GM19455 (cell line): ENCODE results near the gene NXN.
"Not testable (repeated sequence)": the region's sequence is repeated elsewhere in the genome, so short reads cannot be mapped to it uniquely, and the experiment has no call there.

Experiments
- ATAC-seq: cut with Tn5 transposase; IDR thresholded peaks from one replicate; pipeline ENCODE4 v1.9.1; 2021; ENCODE audit not compliant: unreplicated experiment

Gene NXN

DNA sequence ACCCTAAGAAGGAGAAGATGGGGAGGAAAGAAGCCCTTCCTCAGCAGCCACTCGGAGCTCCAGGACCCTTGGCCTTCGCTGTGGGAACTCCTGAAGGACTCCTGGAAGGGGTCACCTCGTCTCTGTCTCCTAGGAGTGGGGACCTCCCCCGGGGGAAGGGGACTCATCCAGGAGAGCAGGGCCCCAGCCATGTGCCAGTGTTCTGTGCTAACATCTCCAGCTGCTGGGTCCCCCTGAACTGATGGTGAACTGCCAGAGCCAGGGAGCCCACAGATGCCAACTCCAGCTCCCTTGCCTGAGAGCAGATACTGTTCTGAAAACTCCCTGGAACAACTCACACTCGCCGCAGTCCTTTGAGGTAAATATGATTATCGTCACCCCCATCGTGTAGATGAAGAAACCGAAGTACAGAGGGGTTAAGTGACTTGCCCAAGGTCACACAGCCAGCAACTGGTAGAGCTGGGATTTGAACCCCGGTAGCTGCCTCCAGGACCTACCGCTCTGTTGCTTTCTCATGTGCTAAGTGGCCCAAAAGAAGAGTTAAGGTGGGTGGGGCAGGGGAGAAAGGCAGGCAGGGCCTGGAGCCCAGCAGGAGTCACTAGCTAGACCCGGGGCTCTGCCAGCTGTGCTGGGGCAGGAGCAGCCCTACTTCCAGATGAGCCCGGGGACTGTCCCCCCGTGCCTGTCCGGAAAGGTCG is 27.9 kb upstream of the NXN start:
- ATAC-seq = no peak

DNA sequence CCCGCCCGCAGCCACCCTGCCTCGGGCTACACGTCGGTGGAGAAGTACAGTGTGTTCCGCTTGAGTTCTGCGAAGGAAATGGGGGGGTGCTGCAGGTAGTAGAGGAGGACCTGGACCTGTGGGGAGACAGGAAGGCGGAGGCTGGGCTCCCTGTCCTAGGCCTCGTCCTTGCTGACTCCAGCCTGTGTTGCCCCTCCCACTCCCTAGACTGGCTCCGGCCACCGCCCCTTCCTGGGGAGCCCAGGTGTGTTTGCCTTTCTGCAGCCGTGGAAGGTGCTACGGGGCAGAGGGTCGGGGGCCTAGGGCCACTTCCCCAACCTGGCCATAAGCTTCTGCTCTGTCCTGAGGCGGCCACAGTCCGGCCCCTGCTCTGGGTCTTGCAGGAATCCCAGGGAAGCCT is 26.5 kb upstream of the NXN start:
- ATAC-seq = no peak

DNA sequence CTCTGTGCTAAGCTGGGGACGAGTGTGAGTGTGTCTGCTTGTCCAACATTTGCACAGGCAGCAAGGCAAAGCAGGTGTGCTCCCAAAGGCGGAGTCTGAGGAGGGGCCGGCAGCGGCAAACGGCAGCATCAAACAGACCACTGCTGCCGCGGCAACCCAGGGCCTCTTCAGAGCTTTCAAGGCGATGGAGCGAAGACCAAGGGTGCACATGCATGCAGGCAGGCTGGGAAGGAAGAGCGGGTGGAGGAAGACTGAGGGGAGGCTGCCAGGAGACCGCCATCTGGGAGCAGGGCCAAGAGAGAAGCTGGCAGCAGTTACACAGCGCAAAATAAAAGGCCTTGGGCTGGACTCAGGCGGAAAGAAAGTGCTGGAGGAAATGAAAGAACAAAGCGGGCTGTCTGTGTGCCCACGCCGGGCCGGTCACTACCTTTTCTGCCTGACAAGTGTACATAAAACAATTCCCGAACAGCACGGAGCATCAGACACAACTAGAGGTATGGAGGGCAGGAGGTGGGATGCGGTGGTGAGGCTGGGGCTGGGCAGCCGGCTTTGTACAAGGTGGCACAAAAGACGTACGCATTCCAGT is 25.9 kb upstream of the NXN start:
- ATAC-seq = no peak

DNA sequence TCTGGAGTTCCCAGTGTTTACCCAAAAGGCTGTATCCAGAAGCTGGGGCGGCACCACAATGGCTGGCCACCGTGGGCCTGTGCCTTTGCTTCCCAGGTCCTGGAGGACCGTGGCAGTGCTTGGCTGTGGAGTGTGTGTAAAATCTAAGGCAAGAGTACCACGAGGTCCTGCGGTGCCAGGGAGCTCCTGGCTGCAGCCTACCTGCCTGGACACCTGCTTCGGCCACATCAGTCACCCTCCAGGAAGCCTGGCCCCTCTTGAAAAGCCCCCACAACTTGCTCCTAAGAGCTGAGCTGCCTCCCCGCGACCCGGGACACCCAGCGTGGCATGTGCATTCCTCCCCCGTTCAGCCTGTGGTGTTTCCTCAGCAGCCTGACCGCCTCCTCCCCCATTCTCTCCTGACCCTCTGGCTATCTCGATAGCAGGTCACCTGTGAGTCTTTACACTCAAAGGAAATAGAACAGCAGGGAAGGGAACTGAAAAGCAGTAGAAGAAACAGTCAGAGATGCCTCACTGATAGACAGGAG is 25.3 kb upstream of the NXN start:
- no peak for ATAC-seq

DNA sequence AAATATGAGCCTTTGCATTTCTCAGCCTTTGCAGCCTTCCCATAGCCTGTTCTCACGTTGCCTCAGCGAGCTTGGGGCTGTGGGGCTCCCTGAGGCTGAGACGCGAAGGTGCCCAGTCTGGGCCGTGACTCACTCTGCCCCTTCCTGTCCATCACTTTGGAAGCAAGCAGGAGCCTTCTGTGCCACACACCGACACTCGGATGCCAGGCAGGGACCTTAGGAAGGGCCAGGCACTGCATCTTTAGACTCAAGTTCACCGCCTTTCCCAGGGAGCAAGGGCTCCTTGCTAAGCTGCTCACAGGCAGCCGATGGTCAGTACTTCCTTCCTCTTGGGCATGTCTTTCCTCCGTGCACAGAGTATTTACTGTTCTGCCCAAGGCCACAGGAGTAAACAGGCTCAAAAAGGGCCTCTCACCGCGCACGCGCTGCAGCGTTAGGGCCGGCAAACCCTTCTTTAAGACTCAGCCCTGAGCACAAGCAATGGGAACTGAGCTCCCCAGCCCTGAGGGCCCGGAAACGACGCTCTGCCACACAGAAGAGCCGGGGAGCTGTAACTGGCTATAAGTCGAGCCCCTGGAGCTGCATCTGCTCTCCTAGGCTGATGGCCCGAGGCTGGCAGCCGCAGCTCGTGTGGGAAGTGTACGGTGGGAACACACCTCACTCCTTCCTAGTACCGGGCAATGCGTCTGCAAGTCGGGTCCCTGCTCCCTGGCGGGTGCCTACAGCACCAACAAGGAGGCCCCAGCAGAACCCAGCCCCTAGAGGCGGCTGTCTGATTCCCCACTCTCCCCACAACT is 24.6 kb upstream of the NXN start:
- ATAC-seq = no peak

DNA sequence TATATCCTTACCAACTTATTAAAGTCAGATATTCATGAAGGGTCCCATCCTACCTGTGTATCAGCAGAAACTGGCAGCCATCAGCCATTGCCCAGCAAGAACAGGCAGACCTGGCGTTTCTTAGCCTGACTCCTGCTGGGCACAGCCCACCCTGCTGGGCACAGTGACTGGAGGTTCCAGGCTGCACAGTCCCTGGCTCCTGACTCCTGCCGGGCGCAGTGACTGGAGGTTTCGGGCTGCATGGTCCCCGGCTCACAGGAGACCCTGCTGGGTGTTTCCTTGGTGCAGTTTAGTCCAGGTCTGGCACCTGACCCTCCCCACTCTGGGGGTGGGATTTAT is 24.0 kb upstream of the NXN start:
- ATAC-seq = no peak

DNA sequence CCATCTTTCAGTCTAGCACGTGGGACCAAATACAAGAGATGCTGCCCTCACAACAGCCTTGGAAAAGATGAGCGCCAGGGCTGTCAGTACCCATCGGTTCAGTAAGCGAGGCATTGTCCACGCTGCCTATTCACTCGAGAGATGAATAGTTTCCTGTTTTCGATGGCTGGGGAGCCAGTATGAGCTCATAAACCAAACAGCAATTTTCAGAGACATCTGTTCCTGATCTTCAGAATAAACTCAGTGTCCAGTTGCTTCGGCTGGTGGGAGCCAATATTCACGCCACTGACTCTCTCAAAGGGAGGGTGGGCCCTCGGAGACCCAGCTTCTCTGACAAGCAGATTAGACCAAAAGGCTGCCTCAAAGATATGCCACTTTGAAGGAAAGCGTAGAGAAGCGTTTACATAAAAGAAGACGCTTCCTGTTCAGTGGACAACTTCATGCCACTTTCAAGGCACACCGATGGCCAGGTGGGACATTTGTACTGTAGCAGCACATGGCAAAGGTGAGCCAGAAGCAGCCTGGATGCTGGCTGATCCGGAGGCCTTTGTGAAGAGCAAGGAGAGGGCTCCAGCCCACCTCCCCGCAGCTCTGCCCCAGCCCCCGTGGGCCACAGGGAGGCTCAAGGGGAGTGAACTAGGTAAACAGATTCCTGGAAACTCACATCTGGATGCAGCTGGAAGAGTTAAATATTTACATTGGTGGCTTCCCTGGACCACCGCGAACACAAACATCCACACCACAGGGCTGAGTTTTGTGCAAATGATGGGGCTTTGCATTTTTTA is 23.4 kb upstream of the NXN start:
- ATAC-seq = no peak

DNA sequence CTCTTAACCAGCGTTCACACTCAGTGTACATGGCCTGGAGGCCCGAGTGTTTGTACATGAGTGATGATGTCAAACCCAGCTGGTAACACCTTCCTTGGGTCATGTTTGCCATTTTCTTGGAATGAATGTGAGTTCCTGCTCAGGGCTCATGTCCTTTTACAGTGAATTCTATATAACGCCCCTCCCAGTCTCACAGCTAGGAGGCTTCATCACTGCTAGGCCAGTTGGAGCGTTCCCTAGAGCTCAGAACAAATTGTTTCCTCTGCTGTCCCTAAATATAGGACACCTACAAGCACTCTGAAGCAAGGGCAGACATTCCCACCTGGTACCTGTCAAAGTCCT is 22.8 kb upstream of the NXN start:
- no peak for ATAC-seq

DNA sequence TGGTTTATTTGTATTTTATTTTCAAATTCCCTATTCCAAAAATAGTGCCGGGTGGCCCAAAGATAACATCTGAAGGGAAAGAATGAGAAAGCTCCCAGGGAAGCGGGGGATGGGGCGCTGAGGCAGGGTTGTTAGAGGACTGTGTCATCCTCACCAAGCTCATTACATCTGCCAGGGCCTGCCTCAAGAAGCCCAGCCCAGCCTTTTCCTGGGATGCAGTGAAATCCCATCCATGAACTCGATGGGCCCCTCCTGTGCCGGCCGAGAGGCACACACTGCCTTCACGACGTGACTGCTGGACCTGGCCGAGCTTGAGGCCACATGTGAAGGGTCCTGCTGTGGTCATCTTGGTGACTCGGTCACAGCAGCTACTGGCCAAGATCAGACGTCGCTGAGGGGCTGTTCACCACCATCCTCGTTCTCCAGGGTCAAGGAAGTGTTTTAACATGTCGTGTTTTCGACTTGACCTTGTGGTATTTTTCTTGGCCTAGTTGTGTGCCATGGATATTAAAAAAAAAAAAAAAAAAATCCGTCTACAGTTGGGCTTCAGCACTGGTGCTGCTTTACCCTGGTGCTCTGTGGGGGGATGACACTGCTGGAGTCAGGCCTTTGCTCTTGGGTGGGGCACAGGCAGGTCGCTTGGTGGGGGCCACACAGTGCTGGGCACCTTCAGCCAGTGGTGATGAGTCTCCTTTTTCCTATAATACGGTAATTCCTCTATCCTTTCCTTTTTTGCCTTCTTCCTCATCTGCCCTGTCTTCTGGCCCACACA is 22.2 kb upstream of the NXN start:
- ATAC-seq = no peak

DNA sequence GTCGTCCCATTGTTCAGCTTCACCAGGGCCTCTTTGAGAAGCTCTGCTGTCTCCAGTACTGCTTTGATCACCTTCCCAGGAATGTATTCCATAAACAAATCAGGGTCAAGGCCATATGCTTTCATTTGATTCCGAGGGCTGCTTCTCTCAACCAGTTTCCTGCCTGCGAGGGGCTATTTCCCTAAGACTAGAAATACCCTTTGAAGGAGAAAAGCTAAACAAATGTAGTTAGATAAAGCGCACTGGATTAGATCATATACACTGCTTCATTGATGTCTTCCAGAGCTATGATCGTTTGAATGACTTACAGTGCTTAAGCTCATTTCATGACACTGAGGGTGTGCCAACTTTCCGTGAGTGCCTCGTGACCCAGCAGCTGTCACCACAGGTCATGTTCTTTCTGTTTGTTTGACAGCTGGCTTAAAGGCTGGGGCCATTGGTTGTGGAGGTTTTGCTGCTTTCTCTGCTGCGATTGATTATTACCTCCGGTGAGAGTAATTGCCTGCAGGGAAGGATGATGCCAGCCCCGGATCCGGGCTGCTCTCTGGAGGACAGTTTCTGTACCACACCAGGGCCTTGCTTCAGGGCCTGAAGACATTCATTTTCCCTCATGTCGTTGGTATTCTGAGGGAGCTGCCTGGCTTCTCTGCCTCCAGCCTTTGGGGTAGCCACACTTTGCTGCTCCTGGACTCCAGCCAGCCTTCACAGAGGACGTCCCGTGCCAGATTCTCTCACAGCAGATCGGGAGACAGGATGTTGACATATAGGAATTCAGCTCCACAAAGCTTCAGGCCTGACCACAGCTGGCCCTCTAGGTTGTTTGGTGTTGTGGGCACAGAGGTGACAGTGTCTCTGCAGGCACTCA is 21.3 kb upstream of the NXN start:
- no peak for ATAC-seq

DNA sequence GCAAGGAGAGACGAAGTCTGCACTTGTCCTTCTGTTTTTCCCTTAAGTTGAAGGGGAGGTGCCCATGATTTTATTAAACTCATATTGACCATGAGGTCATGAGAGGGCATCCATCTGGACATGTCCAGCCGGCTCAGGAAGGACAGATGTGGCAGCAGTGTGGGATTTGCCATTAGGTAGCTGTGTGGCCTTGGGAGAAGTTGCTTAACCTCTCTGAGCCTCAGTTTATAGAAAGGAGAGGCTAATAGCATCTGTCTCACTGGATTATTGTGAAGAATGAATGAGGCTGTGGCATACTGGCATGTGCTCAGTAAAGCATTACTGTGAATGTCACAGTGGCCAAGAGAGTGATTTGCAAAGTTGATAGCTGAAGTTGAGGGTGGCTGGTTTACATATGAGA is 18.5 kb upstream of the NXN start:
- no peak for ATAC-seq

DNA sequence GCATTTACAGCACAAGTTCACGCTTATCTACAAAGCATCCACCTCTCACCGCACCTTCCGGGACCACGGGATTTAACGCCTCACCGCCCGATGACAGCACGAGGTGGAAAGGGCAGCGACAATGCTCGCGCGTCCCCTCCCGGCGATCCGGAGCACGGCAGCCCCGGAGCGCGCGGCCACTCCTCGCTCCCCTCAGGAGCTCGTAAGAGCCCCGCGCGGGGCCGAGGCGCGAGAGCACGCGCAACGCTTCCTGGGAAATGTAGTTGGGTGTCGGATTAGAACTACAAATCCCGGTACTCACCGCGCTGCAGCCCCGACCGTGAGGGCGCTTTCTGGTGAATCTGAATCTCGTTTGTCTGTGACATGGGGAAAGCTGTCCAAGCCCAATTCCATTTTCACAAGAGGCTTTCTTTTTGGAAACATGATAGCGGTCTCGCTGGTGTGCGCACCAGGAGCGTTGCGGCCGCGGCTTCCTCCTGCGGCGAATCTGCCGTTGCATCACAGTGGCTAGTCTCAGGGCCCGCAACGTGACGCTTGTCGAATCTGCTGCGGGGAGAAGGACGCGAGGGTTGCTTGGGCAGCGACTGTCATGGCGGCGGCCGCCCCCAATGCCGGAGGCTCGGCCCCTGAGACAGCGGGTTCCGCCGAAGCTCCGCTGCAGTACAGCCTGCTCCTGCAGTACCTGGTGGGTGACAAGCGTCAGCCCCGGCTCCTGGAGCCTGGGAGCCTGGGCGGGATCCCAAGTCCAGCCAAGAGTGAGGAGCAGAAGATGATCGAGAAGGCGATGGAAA is 17.2 kb upstream of the NXN start, which contains the start of gene TIMM22:
Gene TIMM22, plus strand, starts transcription at position 576 of the 791 bp plus-strand sequence. Its CDS starts 14 bp downstream, at position 590.
- peak; percentile 84 for ATAC-seq

DNA sequence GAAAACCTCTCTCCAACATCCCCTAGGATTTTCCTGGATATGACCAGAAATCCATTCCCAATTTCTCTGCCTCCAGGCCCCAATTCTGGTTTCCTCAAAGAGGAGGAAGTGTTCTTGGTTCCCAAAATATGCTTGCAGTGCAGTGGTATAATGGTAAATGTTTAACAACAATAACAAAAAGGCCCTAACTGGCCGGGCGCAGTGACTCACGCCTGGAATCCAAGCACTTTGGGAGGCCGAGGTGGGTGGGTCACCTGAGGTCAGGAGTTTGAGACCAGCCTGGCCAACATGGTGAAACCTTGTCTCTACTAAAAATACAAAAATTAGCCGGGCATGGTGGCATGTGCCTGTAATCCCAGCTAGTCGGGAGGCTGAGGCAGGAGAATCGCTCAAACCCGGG is 15.7 kb upstream of the NXN start:
- not testable (repeated sequence) for ATAC-seq

DNA sequence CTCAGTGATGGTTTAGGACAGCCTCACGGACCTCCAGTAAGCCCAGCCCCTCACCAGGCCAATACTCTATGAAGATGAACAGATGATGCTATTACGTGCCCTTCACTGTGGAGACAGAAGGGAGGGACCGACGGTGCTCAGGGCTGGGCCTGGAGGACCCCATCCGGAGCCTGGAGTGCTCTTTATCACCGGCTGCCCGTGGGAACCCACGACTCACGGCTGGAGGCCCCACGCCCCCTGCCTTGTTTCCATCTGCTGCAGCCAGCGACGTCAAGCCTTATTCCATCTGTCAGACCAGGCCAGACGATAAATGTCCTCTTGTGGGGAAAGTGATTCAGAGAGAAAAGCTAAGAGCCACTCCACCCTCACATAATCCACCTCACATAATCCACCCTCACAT is 13.4 kb upstream of the NXN start:
- ATAC-seq = no peak

DNA sequence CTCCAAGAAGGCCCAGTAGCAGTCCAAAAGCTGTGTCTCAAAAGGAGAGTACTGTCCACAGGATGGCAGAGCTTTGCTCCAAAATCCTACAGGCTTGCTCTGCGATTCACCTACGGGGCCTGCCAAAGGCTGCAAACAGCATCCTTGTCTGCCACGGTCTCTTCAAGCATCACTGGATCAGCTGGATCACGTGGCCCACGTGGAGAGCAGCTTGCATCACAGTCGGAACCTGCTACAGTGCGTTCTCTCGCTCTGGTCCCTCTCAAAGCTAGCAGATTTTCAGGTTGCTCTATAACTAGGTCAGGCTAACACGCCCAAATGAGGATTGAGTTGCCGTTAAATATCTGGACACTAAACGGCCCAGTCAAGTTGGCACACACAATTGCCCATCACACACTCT is 9.0 kb upstream of the NXN start:
- no peak for ATAC-seq

DNA sequence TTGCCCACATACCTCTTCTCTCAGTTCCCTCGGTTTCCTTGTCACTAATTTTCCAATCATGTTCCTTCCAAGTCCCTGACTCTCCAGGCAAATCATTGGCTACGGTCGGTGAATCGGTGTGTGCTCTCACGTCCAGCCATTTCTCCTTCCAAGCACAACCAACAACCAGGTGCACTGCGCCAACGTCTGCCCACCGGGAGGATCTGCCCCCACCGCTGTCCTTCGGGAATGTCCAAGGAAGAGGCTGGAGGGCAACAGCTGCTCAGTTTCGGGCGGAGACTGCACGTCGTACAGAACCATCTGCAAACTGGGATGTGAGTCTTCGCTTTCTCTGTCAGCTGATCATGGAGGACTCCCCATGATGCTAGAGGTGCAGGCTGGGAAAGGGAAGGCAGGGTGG is 8.4 kb upstream of the NXN start:
- no peak for ATAC-seq

DNA sequence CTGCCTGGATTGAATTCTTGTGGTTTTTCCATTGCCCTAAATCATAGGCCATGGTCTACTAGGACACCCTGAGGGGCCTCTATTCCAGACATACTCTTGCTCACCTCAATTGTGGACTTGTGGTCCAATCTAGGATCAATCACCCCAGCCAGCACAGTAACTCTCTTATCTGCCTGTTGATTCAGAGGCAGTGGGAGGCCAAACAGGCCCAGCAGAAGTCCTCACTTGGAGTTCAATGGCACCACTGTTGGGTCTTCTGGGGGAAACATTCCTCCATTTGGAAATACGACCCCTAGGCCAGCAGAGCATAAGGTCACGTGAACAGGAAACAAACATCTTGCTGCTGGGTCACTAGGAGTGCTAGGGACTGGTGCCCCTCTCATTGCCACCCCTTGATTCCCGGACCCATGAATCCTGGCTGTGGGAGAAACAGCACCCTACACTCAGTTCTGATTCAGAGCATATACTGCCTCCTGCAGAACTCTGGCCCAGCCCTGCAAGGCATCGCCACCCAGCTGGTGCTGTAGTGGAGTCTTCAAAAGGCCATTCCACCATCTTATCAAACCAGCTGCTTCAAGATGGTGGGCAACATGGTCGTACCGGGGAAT is 6.8 kb upstream of the NXN start:
- ATAC-seq = no peak

DNA sequence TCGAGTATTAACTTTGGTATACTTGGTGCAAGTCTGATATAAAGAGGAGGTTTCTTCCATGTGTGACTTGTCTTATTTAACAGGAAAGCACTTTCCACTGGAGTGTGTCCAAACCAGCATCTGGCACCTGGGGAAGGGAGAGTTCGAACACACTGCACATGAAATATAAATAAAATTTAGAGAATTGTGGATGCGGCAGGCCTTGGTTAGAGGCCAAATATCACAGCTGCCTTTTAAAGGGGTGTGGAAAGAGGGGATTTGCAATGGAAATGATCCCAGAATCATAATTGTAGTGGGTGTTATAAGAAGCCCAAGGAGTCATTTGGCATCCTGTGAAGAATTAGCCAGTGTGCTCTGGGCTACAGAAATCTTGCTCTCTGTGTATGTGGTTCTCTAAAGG is 4.3 kb upstream of the NXN start:
- no peak for ATAC-seq

DNA sequence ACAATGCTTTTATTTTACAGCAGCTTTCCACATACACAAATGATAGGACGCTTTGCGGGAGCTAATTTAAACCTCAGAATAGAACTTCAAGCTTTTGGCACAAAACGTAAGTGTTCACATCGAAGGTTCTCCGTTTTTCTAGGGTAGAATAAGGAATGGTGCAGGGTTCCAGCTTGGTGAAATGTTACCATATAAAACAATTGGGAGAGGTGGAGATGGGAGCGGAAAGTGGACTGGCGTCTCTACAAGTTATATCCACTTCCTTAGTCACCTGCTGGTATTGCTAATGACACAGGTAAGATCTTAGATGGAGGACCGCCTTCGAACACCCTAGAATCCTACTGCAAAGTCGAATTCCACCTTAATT is 1.7 kb upstream of the NXN start:
- no peak for ATAC-seq
